Mesothelial cell of epicardium (in vitro differentiated cells): ENCODE data around the gene ELAC1. TPM values are rescaled to one million over a fixed set of nuclear protein-coding genes. Genes with fewer than 3 reads are reported as not detected.
"Not testable (repeated sequence)": the region's sequence is repeated elsewhere in the genome, so short reads cannot be mapped to it uniquely, and the experiment has no call there.

Experiments
- DNase-seq, 2 experiments: peaks; one replicate each; pipeline ENCODE4 v3.0.0; 2021; ENCODE audit warnings: low spot score in 2 of 2; ENCODE audit not compliant: unreplicated experiment in 2 of 2
- H3K27ac Mint-ChIP-seq: 2 replicates; pipeline ENCODE4 v1.8.0; 2021; ENCODE audit warnings: mixed read lengths
- H3K27me3 Mint-ChIP-seq: 2 replicates; pipeline ENCODE4 v1.8.0; 2021; ENCODE audit warnings: low read depth, mixed read lengths
- H3K36me3 Mint-ChIP-seq: 2 replicates; pipeline ENCODE4 v1.8.0; 2021; ENCODE audit warnings: mixed read lengths
- H3K4me1 Mint-ChIP-seq: 2 replicates; pipeline ENCODE4 v1.8.0; 2021; ENCODE audit warnings: mixed read lengths
- H3K4me3 Mint-ChIP-seq: 2 replicates; pipeline ENCODE4 v1.8.0; 2021; ENCODE audit warnings: mild to moderate bottlenecking, moderate library complexity, mixed read lengths
- H3K9me3 Mint-ChIP-seq: 2 replicates; pipeline ENCODE4 v1.8.0; 2021; ENCODE audit warnings: mixed read lengths
- CTCF ChIP-seq: fragments of 200-600 bp; sonication (generic); IDR thresholded peaks from one replicate; pipeline ENCODE4 v1.5.0; 2021; ENCODE audit warnings: antibody characterized with exemption; ENCODE audit not compliant: unreplicated experiment
- total RNA-seq: library from RNA; stranded (reverse); gene quantifications from 3 replicates; pipeline ENCODE4 v1.2.1, GENCODE V29; 2021

ELAC1 gene
- total RNA-seq, 1 donor from 2014 or later = 8.2 TPM

- no peaks in the 10 kb centered on the region for H3K4me1 Mint-ChIP-seq
- no peak overlapping the region for H3K4me3 Mint-ChIP-seq
- no peaks in the 10 kb centered on the region for H3K9me3 Mint-ChIP-seq
- H3K27ac Mint-ChIP-seq = no peak overlapping the region
- DNase-seq = no peak
- no peaks in the 10 kb centered on the region for H3K27me3 Mint-ChIP-seq
- H3K36me3 Mint-ChIP-seq = peaks cover 12% of the 10 kb centered on the region
- TF ChIP-seq CTCF = no peak
Observed at GRCh38 chr18:50944245-50944932, 23.5 kb upstream of the ELAC1 start.

DNA sequence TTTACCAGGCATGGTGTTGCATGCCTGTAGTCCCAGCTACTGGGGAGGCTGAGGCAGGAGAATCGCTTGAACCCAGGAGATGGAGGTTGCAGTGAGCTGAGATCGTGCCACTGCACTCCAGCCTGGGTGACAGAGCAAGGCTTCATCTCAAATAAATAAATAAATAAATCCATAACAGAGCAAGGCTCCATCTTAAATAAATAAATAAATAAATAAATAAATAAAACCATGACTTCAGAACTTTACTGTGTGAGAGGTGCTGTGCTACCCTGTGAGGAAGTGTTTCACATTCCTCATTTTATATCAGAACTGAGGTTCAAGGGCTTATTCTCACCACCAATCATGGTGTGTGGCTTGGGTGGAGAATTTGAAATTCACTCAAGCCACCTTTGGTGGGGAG, 21.9 kb upstream of the ELAC1 start:
- DNase-seq, H3K9me3 Mint-ChIP-seq, H3K27ac Mint-ChIP-seq, H3K4me3 Mint-ChIP-seq, H3K4me1 Mint-ChIP-seq, H3K36me3 Mint-ChIP-seq, H3K27me3 Mint-ChIP-seq: not testable (repeated sequence)

DNA sequence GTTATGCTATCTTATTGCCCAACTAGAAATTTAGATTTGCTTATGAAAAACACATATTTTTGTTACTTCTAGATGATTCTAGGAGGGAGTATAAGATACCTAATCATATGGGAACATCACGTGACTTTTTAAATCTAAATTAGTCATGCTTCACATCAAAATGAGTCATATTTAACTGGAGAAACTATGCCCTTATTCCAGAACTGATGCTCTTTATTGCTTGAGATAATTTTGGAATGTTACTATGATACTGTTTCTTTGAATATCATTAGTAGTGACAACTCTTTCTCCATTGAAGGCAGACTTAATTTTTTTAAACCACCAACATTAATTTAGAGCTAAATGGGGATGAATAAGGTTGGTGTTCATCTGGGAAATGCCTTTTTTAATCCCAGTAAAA, 19.9 kb upstream of the ELAC1 start:
- Mint-ChIP-seq H3K36me3 (peaks cover 9% of the 10 kb centered on the region), H3K27me3 (no peaks in the 10 kb centered on the region)

GRCh38 chr18:50949185-50949584, 18.7 kb upstream of the ELAC1 start:
- H3K27me3 Mint-ChIP-seq = no peaks in the 10 kb centered on the region
- H3K27ac Mint-ChIP-seq = no peak overlapping the region
- H3K36me3 Mint-ChIP-seq = peaks cover 6% of the 10 kb centered on the region
- no peak overlapping the region for H3K4me3 Mint-ChIP-seq
- no peak for TF ChIP-seq CTCF
- H3K9me3 Mint-ChIP-seq = no peaks in the 10 kb centered on the region
- H3K4me1 Mint-ChIP-seq = no peaks in the 10 kb centered on the region
- DNase-seq = no peak

More for the DNA sequence above, 19.9 kb upstream of the ELAC1 start:
- H3K4me1 Mint-ChIP-seq = no peaks in the 10 kb centered on the region
- no peak for TF ChIP-seq CTCF
- no peaks in the 10 kb centered on the region for H3K9me3 Mint-ChIP-seq
- H3K27ac Mint-ChIP-seq = no peak overlapping the region
- H3K4me3 Mint-ChIP-seq = no peak overlapping the region
- DNase-seq = no peak

DNA sequence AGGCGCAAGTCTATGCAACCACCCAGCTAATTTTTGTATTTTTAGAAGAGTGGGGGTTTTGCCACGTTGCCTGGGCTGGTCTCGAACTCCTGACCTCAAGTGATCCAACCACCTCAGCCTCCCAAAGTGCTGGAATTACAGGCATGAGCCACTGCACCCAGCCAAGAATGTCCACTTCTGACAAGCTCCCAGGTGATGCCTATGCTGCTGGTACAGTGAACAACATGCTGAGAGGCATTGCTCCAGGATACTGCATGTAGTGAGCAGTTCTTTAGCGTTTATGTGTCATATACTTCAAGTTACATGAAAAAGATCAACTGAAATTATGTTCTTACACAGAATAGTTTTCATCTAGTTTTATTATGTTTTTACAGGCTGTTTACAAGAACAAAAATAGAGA, 17.2 kb upstream of the ELAC1 start:
- DNase-seq = no peak
- H3K27ac Mint-ChIP-seq = no peak overlapping the region
- peaks cover 4% of the 10 kb centered on the region for H3K36me3 Mint-ChIP-seq
- H3K4me3 Mint-ChIP-seq = no peak overlapping the region
- H3K9me3 Mint-ChIP-seq = no peaks in the 10 kb centered on the region
- no peaks in the 10 kb centered on the region for H3K4me1 Mint-ChIP-seq
- no peak for TF ChIP-seq CTCF
- no peaks in the 10 kb centered on the region for H3K27me3 Mint-ChIP-seq

GRCh38 chr18:50953822-50954221, 14.0 kb upstream of the ELAC1 start:
- H3K27ac Mint-ChIP-seq = no peak overlapping the region
- no peaks in the 10 kb centered on the region for H3K9me3 Mint-ChIP-seq
- H3K4me3 Mint-ChIP-seq = no peak overlapping the region
- DNase-seq = no peak
- no peaks in the 10 kb centered on the region for H3K27me3 Mint-ChIP-seq
- no peak for TF ChIP-seq CTCF
- no peaks in the 10 kb centered on the region for H3K36me3 Mint-ChIP-seq
- no peaks in the 10 kb centered on the region for H3K4me1 Mint-ChIP-seq
